ENCODE data around the gene MAMSTR. TPM values are rescaled to one million over a fixed set of nuclear protein-coding genes. Genes with fewer than 3 reads are reported as not detected.
"Not testable (repeated sequence)": the region's sequence is repeated elsewhere in the genome, so short reads cannot be mapped to it uniquely, and the experiment has no call there.

The MAMSTR gene
- total RNA-seq, 1 donor from 2014 or later: 5.2 TPM

DNA sequence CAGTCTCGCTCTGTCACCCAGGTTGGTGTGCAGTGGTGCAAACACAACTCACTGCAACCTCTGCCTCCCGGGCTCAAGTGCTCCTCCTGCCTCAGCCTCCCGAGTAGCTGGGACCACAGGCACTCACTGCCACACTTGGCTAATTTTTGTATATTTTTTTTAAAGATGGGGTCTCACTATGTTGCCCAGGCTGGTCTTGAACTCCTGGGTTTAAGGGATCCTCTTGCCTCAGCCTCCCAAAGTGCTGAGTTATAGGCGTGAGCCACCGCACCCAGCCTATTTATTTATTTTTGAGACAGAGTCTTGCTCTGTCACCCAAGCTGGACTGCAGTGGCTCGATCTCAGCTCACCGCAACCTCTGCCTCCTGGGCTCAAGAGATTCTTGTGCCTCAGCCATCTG, 32.9 kb downstream of the MAMSTR start:
- H3K27me3 ChIP-seq (ENCODE audit: control insufficient read depth in 3 of 3, insufficient read depth in 3 of 3, low read length in 3 of 3); H3K27ac ChIP-seq (ENCODE audit: low read depth, low read length); H3K4me3 ChIP-seq (ENCODE audit: low read length in 3 of 3); H3K9me3 ChIP-seq (ENCODE audit: control insufficient read depth in 3 of 3, low read length in 3 of 3); H3K9ac ChIP-seq (ENCODE audit: low read depth in 1 of 3, low read length in 3 of 3); H3K36me3 ChIP-seq (ENCODE audit: control insufficient read depth in 3 of 3, insufficient read depth in 3 of 3, low read length in 3 of 3); H3K4me1 ChIP-seq (ENCODE audit: control insufficient read depth in 3 of 3, insufficient read depth in 3 of 3, low read length in 3 of 3): not testable (repeated sequence)

- H3K9me3 ChIP-seq (ENCODE audit: control insufficient read depth in 3 of 3, low read length in 3 of 3): no peaks in the 10 kb centered on the region
- H3K4me1 ChIP-seq (ENCODE audit: control insufficient read depth in 3 of 3, insufficient read depth in 3 of 3, low read length in 3 of 3): peaks cover 0 to 5% (median 1%) of the 10 kb centered on the region in 3 donors
- H3K36me3 ChIP-seq (ENCODE audit: control insufficient read depth in 3 of 3, insufficient read depth in 3 of 3, low read length in 3 of 3): no peaks in the 10 kb centered on the region
- no peak overlapping the region for H3K4me3 ChIP-seq (ENCODE audit: low read length in 3 of 3)
- H3K27me3 ChIP-seq (ENCODE audit: control insufficient read depth in 3 of 3, insufficient read depth in 3 of 3, low read length in 3 of 3): no peaks in the 10 kb centered on the region
- no peak overlapping the region for H3K27ac ChIP-seq (ENCODE audit: low read depth, low read length)
- H3K9ac ChIP-seq (ENCODE audit: low read depth in 1 of 3, low read length in 3 of 3): no peak overlapping the region
Measured at GRCh38 chr19:48686088-48686487, 33.4 kb downstream of the MAMSTR start.

DNA sequence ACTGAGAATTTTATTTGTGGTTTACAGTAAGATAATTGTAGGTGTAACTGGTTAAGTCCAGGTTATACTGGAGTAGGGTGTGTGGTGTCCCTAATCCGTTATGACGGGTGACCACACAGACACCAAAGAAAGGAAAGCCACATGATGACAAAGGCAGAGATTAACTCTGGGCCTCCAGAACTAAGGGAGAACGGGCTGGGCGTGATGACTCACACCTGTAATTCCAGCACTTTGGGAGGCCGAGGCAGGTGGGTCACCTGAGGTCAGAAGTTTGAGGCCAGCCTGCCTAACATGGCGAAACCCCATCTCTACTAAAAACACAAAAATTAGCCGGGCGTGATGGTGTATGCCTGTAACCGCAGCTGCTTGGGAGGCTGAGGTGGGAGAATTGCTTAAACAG, 33.9 kb downstream of the MAMSTR start:
- Histone ChIP-seq H3K9ac (ENCODE audit: low read depth in 1 of 3, low read length in 3 of 3) (no peak overlapping the region), H3K27ac (ENCODE audit: low read depth, low read length) (no peak overlapping the region), H3K36me3 (ENCODE audit: control insufficient read depth in 3 of 3, insufficient read depth in 3 of 3, low read length in 3 of 3) (no peaks in the 10 kb centered on the region), H3K9me3 (ENCODE audit: control insufficient read depth in 3 of 3, low read length in 3 of 3) (no peaks in the 10 kb centered on the region), H3K27me3 (ENCODE audit: control insufficient read depth in 3 of 3, insufficient read depth in 3 of 3, low read length in 3 of 3) (no peaks in the 10 kb centered on the region), H3K4me3 (ENCODE audit: low read length in 3 of 3) (no peak overlapping the region), H3K4me1 (ENCODE audit: control insufficient read depth in 3 of 3, insufficient read depth in 3 of 3, low read length in 3 of 3) (peaks cover 0 to 6% (median 5%) of the 10 kb centered on the region in 3 donors)

GRCh38 chr19:48683349-48683748, 36.2 kb downstream of the MAMSTR start:
- Histone ChIP-seq H3K36me3 (ENCODE audit: control insufficient read depth in 3 of 3, insufficient read depth in 3 of 3, low read length in 3 of 3) (no peaks in the 10 kb centered on the region), H3K4me3 (ENCODE audit: low read length in 3 of 3) (peak overlapping the region; percentile 54 to 63 (median 61)), H3K27me3 (ENCODE audit: control insufficient read depth in 3 of 3, insufficient read depth in 3 of 3, low read length in 3 of 3) (no peaks in the 10 kb centered on the region), H3K27ac (ENCODE audit: low read depth, low read length) (no peak overlapping the region), H3K9me3 (ENCODE audit: control insufficient read depth in 3 of 3, low read length in 3 of 3) (no peaks in the 10 kb centered on the region), H3K4me1 (ENCODE audit: control insufficient read depth in 3 of 3, insufficient read depth in 3 of 3, low read length in 3 of 3) (peaks cover 0 to 6% (median 5%) of the 10 kb centered on the region in 3 donors), H3K9ac (ENCODE audit: low read depth in 1 of 3, low read length in 3 of 3) (peak overlapping the region; percentile 40 to 65 (median 50))

GRCh38 chr19:48681127-48681470, 38.4 kb downstream of the MAMSTR start:
- Histone ChIP-seq H3K9ac (ENCODE audit: low read depth in 1 of 3, low read length in 3 of 3) (peak overlapping the region in 2 of 3 donors; percentile 33 to 47), H3K27ac (ENCODE audit: low read depth, low read length) (no peak overlapping the region), H3K4me3 (ENCODE audit: low read length in 3 of 3) (no peak overlapping the region), H3K9me3 (ENCODE audit: control insufficient read depth in 3 of 3, low read length in 3 of 3) (no peaks in the 10 kb centered on the region), H3K36me3 (ENCODE audit: control insufficient read depth in 3 of 3, insufficient read depth in 3 of 3, low read length in 3 of 3) (no peaks in the 10 kb centered on the region), H3K4me1 (ENCODE audit: control insufficient read depth in 3 of 3, insufficient read depth in 3 of 3, low read length in 3 of 3) (peaks cover 0 to 6% (median 5%) of the 10 kb centered on the region in 3 donors), H3K27me3 (ENCODE audit: control insufficient read depth in 3 of 3, insufficient read depth in 3 of 3, low read length in 3 of 3) (no peaks in the 10 kb centered on the region)

GRCh38 chr19:48680436-48681126, 38.9 kb downstream of the MAMSTR start:
- Histone ChIP-seq H3K9ac (ENCODE audit: low read depth in 1 of 3, low read length in 3 of 3) (no peak overlapping the region), H3K27ac (ENCODE audit: low read depth, low read length) (no peak overlapping the region), H3K27me3 (ENCODE audit: control insufficient read depth in 3 of 3, insufficient read depth in 3 of 3, low read length in 3 of 3) (no peaks in the 10 kb centered on the region), H3K36me3 (ENCODE audit: control insufficient read depth in 3 of 3, insufficient read depth in 3 of 3, low read length in 3 of 3) (no peaks in the 10 kb centered on the region), H3K9me3 (ENCODE audit: control insufficient read depth in 3 of 3, low read length in 3 of 3) (no peaks in the 10 kb centered on the region), H3K4me1 (ENCODE audit: control insufficient read depth in 3 of 3, insufficient read depth in 3 of 3, low read length in 3 of 3) (peaks cover 2 to 9% (median 7%) of the 10 kb centered on the region in 3 donors), H3K4me3 (ENCODE audit: low read length in 3 of 3) (no peak overlapping the region)

DNA sequence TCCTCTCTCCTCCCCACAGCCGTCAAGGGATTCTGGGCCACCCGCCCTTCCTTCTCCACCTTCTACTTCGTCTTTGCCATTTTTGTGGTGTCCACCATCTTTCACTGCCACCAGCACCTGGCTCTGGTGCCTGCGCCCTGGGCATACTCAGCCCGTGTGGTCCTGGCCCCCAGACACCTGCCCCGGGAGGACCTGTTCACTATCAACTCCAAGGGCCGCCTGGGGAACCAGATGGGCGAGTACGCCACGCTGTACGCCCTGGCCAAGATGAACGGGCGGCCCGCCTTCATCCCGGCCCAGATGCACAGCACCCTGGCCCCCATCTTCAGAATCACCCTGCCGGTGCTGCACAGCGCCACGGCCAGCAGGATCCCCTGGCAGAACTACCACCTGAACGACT, 39.5 kb downstream of the MAMSTR start:
- not testable (repeated sequence) for H3K36me3 ChIP-seq (ENCODE audit: control insufficient read depth in 3 of 3, insufficient read depth in 3 of 3, low read length in 3 of 3); H3K9me3 ChIP-seq (ENCODE audit: control insufficient read depth in 3 of 3, low read length in 3 of 3); H3K4me3 ChIP-seq (ENCODE audit: low read length in 3 of 3); H3K27me3 ChIP-seq (ENCODE audit: control insufficient read depth in 3 of 3, insufficient read depth in 3 of 3, low read length in 3 of 3); H3K27ac ChIP-seq (ENCODE audit: low read depth, low read length); H3K9ac ChIP-seq (ENCODE audit: low read depth in 1 of 3, low read length in 3 of 3)
- peaks cover 8 to 14% (median 12%) of the 10 kb centered on the region in 3 donors for H3K4me1 ChIP-seq (ENCODE audit: control insufficient read depth in 3 of 3, insufficient read depth in 3 of 3, low read length in 3 of 3)

DNA sequence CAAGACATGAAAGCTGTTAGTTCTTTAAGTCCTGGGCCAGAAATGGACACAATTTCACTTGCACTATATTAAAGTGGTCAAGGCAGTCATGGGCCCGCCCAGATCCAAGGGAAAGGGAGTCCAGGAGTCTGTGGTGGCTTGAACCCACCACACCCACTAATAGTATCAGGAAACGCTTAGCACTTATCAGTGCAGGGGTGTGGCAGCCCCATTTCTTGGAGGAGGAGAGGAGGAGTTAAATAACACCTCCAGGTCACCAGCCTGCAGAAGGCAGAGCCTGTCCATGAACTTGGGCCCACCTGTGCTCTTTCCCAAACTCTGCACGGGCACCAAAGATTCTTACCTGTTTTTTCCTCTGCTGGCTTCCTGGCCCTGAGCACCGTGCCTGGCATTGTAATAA, 41.3 kb downstream of the MAMSTR start:
- H3K27me3 ChIP-seq (ENCODE audit: control insufficient read depth in 3 of 3, insufficient read depth in 3 of 3, low read length in 3 of 3): no peaks in the 10 kb centered on the region
- H3K27ac ChIP-seq (ENCODE audit: low read depth, low read length): no peak overlapping the region
- H3K4me3 ChIP-seq (ENCODE audit: low read length in 3 of 3): no peak overlapping the region
- no peak overlapping the region for H3K9ac ChIP-seq (ENCODE audit: low read depth in 1 of 3, low read length in 3 of 3)
- no peaks in the 10 kb centered on the region for H3K9me3 ChIP-seq (ENCODE audit: control insufficient read depth in 3 of 3, low read length in 3 of 3)
- peaks cover 10 to 18% (median 10%) of the 10 kb centered on the region in 3 donors for H3K4me1 ChIP-seq (ENCODE audit: control insufficient read depth in 3 of 3, insufficient read depth in 3 of 3, low read length in 3 of 3)
- no peaks in the 10 kb centered on the region for H3K36me3 ChIP-seq (ENCODE audit: control insufficient read depth in 3 of 3, insufficient read depth in 3 of 3, low read length in 3 of 3)

GRCh38 chr19:48676887-48677286, 42.6 kb downstream of the MAMSTR start:
- no peaks in the 10 kb centered on the region for H3K9me3 ChIP-seq (ENCODE audit: control insufficient read depth in 3 of 3, low read length in 3 of 3)
- no peak overlapping the region for H3K4me3 ChIP-seq (ENCODE audit: low read length in 3 of 3)
- H3K27ac ChIP-seq (ENCODE audit: low read depth, low read length): no peak overlapping the region
- no peaks in the 10 kb centered on the region for H3K36me3 ChIP-seq (ENCODE audit: control insufficient read depth in 3 of 3, insufficient read depth in 3 of 3, low read length in 3 of 3)
- peaks cover 10 to 18% (median 10%) of the 10 kb centered on the region in 3 donors for H3K4me1 ChIP-seq (ENCODE audit: control insufficient read depth in 3 of 3, insufficient read depth in 3 of 3, low read length in 3 of 3)
- H3K27me3 ChIP-seq (ENCODE audit: control insufficient read depth in 3 of 3, insufficient read depth in 3 of 3, low read length in 3 of 3): no peaks in the 10 kb centered on the region
- H3K9ac ChIP-seq (ENCODE audit: low read depth in 1 of 3, low read length in 3 of 3): no peak overlapping the region

DNA sequence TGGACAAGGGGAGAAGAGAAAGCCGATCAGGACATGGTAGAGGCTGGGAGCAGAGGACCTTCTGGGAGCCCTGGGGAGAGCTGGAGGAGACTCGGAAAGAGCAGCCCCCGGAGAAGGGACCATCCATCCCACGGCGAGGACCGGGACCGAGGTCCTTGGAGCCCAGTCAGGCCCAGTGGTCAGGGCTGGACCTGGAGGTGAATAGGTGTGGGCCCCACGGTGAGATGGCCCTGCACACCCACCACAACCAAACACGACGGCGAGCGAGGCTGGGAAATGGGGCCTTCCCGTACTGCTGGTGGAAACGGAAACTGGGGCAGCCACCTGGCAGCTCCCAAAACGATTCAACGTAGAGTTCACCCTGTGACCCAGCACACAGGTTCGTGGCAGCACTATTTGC, 43.0 kb downstream of the MAMSTR start:
- Histone ChIP-seq H3K27me3 (ENCODE audit: control insufficient read depth in 3 of 3, insufficient read depth in 3 of 3, low read length in 3 of 3) (no peaks in the 10 kb centered on the region), H3K27ac (ENCODE audit: low read depth, low read length) (no peak overlapping the region), H3K9me3 (ENCODE audit: control insufficient read depth in 3 of 3, low read length in 3 of 3) (no peaks in the 10 kb centered on the region), H3K36me3 (ENCODE audit: control insufficient read depth in 3 of 3, insufficient read depth in 3 of 3, low read length in 3 of 3) (no peaks in the 10 kb centered on the region), H3K9ac (ENCODE audit: low read depth in 1 of 3, low read length in 3 of 3) (no peak overlapping the region), H3K4me3 (ENCODE audit: low read length in 3 of 3) (no peak overlapping the region), H3K4me1 (ENCODE audit: control insufficient read depth in 3 of 3, insufficient read depth in 3 of 3, low read length in 3 of 3) (peaks cover 10 to 18% (median 10%) of the 10 kb centered on the region in 3 donors)
